Posterior vena cava (tissue), 2 donors: ENCODE results near the gene TBC1D1. TPM values are rescaled to one million over a fixed set of nuclear protein-coding genes. Genes with fewer than 3 reads are reported as not detected.
A peak's percentile ranks its signal among the peaks of the same experiment; 100 is the strongest.

Experiments used
- DNase-seq: peaks from one replicate; pipeline ENCODE4 v3.0.0-alpha.2; 2020; ENCODE audit warnings: low spot score
- intact Hi-C, 2 donors: fragments of 100-400 bp; cut with DNase I; formaldehyde crosslinking; loops; one replicate each; pipeline versions ENCODE4 v1.14.1 to v1.14.2; 2022 to 2023
- total RNA-seq, 2 donors: library from RNA; stranded (reverse); fragmentation: NEBNext Ultra II Directional; extraction: Animal tissue kit (Norgen Biotek cat#: 25700); gene quantifications; one replicate each; pipeline ENCODE4 v1.2.1, GENCODE V29; 2021
- donor health status: DM: yes; HTN: yes; CAD: no.
- donor health status: DM: yes; HTN: yes; CAD: no.

Gene TBC1D1
- total RNA-seq, 2 donors from 2014 or later, result 94.7 to 152 TPM

DNA sequence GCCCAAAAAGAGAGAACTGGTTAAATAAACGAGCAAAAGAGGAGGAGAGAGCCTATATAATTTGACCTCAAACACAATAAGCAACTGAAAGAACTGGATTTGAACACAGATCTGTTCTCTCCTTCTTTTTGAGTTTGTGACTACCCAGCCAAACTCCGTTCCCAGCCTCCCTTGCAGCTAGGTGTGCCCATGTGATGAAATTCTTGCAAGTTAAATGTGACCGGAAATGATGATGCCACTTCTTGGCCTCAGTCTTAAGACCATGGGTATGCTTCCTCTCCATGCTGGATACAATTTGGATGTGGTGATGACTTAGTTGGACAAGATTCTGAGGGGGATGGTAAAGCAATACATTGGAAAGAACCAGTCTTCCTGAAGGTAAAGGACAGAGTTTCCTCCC lies 273.5 kb downstream of the TBC1D1 start:
- intact Hi-C loops, result no loop called here
- no peak for DNase-seq

DNA sequence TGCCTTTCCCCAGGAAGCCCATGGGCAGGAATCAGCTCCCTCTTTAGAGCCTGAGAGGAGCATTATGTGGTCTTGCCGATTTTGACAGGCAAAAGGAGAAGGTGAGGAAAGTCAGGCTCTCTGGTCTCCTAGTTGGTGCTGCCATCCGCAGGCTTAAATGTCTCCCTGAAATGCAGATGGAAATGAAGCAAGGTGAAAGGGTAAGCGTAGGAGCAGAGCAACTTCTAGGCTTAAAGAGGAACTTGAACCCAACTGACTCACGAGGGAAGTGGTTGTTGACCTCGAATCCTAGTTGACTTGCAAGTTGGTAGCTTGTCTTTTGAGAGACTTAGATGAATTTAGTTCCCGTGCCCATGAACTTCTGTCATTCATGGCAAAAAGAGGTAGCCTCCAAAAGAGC lies 275.2 kb downstream of the TBC1D1 start:
- intact Hi-C loops, result no loop called here
- no peak for DNase-seq

DNA sequence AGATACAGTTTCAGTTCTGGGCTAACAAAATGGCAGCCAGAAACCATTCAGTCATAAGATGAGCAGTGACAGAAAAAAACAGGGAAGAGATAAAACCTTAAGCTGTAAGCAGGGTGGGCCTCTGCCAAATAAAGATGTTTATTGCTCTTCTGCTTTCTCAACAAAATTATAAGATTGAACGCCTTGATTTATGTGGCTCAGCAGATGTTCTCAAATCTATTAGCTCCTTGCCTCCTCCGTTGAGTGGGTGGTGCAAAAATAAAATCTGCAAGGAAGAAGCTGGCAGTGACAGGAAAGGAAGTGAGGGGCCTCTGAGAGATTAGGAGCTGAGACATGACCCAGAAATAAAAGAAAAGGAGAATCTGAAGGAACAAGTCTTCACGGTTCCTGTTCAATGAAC lies 275.9 kb downstream of the TBC1D1 start:
- intact Hi-C loops, result no loop called here

DNA sequence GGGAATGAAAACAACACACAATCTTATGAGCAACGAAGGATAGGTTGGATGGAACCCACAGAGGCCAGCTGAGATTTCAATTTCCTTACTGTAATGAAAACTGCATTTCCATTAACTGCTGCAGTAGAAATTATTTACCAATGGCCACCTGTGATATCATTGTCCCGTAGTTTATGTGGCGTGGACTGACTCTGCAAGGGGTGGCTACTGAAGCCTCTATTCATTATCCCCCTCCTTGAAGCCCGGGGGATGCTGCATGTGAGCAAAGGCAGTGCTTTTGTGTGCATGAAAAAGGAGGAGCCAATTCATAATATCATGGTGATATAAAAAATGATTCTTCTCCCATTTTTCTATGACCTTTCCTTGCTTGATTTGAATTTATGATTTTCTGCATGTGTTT lies 277.1 kb downstream of the TBC1D1 start:
- no peak for DNase-seq
- intact Hi-C loops, result no loop called here

More for the DNA sequence above, 275.9 kb downstream of the TBC1D1 start:
- DNase-seq, result no peak

DNA sequence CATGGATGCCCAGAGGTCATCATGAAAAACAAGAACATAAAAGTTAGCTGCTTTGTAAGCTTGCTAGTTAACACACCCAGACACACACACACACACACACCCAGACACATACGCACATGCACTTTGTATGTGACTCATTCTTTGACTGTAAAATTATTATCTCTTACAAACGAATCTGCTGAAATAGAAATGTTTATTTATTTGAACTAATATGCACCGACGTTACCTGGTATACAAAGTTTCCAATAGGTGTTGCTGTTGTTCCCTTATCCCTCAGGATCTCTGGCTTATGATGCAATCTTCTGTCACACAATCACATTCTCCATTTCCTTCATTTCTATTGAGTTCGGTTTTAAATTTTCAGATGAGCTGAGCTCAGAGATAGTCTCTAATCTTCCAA lies 278.6 kb downstream of the TBC1D1 start:
- intact Hi-C loops, result no loop called here
- DNase-seq, result no peak

DNA sequence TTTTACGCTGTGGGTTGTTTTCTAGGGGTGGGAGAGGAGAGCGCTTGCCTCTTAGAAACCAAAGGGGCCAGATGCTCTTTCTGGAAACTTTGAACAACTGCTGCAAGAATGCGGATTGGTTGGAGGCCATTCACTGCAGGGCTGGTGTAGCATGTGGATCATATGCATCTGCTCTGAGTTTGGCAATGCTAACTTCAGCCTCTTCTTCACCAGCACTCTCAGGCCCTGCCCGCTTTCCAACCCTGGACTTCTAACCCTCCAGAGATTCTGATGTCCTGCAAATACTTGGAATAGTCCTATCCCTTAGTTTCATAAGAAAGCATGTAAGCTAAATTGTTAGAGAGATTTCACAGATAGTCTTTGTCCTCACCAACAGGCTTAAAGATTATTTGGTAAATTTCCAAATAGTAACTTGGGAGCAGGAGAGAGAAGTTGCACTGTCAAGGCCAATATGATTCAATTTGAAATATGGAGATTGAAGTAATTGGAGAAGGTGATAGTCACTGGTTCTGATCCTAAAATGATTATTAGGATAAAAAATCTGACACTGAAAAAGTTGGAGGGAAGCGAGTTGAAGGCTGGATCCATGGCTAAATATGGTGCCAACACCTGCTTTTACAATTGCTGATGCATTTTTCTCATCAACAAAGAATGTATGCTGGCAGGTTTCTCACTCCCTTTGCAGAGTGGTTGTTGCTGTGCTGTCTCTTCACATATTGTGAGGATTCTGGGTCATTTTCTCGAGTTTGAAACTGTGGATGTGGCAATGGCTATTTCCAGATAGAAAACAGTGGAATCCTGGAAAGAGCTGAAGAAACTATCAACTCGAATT lies 279.7 kb downstream of the TBC1D1 start:
- intact Hi-C loops, result loop anchor here in 1 of 2 donors (10.0 kb wide), 1 partner anchor 106 kb away; no protein-coding TSS in a partner anchor
- DNase-seq, result no peak

DNA sequence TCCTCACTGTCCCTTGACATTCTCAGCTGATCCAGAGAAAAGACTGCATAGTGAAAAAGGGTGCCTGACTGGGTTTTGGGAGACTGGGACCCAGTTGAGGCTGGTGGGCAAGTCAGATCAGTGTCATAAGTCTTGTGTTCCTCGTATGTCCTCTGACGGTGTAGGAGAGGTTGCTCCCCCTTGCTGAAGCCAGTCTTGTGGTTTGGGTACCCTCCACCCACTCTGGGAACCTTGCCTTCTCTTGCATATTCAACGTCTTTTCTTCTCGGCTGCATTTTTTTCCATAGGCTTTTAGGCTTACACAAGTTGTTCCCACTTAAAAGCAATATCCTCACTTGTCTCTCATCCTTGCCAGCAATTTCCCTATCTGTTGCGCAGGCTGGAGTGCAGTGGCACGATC lies 281.2 kb downstream of the TBC1D1 start:
- intact Hi-C loops, result loop anchor here in 1 of 2 donors (10.0 kb wide), 1 partner anchor 107 kb away; no protein-coding TSS in a partner anchor

DNA sequence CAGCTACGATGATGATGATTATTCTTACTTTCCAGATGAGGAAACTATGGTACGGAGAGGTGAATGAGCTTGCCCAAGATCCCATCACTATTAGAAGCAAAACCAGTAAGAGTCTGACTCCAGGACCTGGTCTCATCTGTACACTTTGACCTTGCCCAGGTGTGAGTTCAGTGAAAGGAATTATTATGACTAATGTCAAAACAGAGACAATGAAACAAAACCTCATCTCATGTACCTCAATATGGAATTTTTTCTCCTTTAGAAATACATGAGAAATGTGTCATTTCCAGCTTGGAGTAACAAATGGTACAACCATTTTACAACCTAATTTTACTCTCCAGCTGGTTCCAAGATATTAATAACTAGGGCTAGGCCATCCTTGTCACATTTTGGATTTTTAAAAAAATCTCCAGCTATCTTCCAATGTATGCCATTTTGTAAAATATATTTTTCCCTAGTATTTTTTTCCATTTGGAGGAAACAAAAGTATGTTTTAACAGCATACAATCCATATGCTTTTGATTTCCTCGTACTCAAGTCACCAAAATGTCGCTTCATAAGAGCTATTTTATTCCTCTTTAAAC lies 283.1 kb downstream of the TBC1D1 start:
- intact Hi-C loops, result loop anchor here in 1 of 2 donors (10.0 kb wide), 1 partner anchor 109 kb away; no protein-coding TSS in a partner anchor

More for the DNA sequence above, 281.2 kb downstream of the TBC1D1 start:
- no peak for DNase-seq

DNA sequence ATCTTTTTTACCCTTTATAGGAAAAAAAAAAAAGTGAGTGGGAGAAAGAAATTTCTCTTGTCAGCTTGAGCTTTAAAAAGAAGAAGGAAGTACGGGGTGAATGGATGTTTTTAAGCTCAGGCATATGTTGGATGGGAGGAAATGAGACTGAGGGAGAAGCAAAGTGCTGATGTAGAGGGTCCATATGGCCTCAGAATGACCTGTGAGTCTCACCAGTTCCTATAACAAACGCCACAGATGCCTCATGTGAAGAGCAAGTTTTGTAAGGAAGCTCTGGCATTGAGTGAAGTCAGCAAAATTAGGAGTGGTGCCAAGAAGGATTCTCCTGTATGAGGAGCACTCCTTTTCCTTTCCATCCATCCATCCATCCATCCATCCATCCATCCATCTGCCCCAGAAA lies 283.9 kb downstream of the TBC1D1 start:
- intact Hi-C loops, result loop anchor here (5.0 to 10.0 kb wide), 2 partner anchors 110 to 558 kb away; no protein-coding TSS in a partner anchor
- no peak for DNase-seq

More for the DNA sequence above, 283.1 kb downstream of the TBC1D1 start:
- no peak for DNase-seq

DNA sequence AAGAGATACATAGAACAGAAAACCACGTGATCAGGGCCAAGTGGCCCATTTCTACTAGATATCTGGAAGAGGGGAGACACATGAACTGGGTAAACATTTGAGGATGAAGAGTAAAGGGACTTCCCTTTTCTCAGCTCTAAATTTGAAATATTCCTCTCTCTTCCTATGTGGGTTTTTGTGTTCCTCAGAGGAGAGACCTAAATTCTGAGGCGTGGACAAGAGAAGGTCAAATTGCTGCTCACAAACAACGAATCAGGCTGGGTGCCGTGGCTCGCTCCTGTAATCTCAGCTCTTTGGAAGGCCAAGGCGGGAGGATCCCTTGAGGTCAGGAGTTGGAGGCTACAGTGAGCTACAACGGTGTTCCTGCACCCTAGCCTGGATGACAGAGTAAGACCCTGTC lies 285.3 kb downstream of the TBC1D1 start:
- no peak for DNase-seq
- intact Hi-C loops, result loop anchor here (5.0 to 10.0 kb wide), 2 partner anchors 111 to 556 kb away; no protein-coding TSS in a partner anchor

DNA sequence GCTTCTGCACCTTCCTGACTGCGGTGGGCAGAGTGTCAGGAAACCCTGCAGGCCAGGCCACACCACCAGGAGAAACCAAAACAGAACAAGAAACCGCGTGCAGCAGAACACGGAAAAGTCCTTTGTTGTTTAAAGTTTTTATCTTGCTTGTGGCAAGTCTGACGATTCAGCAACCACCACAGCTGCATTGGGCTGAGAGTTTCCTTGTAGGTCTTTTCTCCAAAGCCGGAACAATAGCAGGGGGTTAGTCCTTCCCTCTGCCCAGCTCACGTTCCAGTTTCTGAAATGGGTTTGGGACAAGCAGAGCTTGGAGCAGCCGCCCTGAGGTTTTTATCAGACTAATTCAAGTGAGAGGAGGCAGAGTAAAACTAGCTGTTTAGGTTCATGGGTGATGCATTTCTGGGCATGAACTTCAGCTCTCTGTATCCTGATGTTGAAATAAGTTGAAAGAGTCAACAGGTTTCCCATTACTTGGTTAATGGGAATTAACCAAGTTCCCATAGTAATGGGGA lies 286.2 kb downstream of the TBC1D1 start:
- no peak for DNase-seq
- intact Hi-C loops, result loop anchor here (5.0 to 10.0 kb wide), 2 partner anchors 112 to 555 kb away; no protein-coding TSS in a partner anchor

DNA sequence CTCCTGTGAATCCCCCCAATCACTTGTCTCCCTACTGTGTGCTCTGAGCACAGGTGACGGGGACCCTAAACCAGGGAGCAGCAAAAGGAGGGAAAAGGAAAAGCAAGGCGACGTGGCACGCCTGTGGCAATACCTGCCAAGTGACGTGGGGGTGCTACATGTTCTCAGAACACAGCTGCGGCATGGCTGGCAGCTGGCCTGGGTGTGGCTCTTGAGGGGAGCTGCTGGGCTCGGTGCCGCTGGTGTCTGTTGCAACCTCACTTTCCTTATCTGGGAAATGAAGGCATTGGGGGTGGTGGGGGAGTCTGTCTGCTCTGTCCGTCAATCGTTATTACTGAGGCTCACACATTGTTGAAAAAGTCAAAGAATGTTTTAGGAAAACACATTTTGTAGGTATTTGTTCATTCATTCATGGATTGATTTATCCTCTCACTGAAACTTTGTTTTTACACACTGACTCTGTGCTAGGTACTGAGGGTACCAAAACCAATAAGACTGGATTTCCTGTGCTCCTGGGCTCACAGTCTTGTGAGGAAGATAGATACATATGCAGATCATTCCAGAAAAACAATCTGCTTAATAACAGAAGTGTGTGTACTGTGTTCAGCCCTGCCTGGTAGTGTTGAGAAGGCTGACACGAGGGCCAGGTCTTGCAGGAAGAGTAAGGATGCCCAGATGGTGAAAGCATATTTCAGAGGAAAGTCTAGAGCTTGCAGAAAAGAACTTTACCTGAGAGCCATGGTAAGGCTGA lies 286.9 kb downstream of the TBC1D1 start:
- peak; percentile 92 for DNase-seq
- intact Hi-C loops, result loop anchor here (2.0 to 10.0 kb wide), 3 partner anchors 113 to 554 kb away; no protein-coding TSS in a partner anchor

DNA sequence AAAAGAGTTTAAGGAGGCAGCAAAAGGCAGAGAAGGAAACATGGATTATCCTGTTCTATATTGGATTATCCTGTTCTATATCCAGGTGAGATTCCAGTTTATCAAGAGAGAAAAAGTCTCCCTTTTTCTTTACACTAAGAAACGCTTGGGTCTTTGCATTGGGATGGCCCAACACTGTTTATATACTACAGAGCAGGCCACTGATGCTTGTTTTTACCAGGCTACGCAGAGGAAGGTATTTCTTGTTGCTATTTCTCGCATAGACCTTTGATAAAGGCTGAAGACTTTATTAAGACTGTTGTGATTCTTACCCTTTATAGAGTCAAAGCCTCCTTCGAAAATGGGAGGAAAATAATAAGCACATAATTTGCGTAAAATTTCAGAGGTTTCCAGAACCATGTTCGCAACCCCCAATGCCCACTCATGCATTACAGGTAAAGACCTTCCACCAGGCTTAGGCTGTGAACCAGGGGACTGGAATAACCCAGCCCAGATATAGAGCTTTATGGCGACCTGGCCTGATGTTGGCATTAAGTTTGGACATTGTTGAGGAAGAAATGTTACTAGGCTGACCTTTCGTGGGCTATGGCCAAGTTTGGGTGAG lies 287.6 kb downstream of the TBC1D1 start:
- no peak for DNase-seq
- intact Hi-C loops, result loop anchor here (2.0 to 10.0 kb wide), 3 partner anchors 114 to 554 kb away; no protein-coding TSS in a partner anchor

DNA sequence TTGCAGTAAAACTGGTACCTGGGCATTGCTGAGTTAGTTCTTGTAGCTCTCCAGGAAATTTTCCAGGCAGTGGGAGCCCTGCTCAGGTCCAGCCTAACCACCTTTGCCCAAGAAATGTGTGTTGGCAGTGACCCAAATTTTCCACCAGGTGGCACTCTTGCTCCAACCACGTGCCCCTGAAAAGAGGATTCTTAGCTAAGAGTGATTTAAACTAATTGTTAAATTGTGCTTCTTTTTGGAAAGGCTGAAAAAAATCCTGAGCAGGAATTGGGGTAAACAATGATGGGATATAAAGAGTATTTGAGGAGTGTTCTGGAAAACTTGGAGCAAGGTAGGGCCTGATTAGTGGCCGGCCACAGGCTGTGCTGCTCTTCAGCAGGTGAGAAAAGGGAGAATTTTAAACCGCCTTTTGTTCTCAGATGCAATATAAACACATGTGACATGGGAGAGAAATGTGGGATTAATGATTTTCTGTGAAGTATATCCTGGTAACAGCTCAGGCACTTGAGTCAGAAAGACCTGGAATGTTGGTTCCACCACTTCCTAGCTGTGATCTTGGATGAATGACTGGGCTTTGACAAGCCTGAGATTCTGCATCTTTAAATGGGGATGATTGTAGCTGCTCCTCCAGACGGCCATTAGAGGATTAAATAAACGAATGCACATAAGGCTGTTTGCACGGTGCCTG lies 288.9 kb downstream of the TBC1D1 start:
- peak; percentile 88 for DNase-seq

DNA sequence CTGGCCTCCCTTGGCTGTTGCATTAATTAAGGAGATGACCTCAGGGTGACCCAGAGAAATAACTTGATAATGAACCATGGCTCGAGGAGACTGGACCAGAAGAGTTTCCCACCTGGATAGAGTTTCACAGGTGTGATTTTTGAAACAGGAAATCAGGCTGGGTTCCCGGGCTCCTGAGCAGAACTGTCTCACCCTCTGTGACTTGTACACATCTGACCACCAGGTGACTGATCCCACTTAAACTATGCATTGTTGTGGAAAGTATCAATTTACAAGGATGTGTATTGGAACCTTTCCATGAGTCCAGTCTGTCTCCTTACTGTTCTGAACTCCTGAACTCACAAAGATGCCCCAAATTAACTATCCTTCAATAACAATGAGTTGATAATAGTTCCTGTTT lies 289.6 kb downstream of the TBC1D1 start:
- no peak for DNase-seq
- intact Hi-C loops, result loop anchor here in 1 of 2 donors (5.0 to 10.0 kb wide), 3 partner anchors 134 to 752 kb away; no protein-coding TSS in a partner anchor

More for the DNA sequence above, 288.9 kb downstream of the TBC1D1 start:
- intact Hi-C loops, result loop anchor here (2.0 to 10.0 kb wide), 6 partner anchors 115 to 752 kb away; no protein-coding TSS in a partner anchor

DNA sequence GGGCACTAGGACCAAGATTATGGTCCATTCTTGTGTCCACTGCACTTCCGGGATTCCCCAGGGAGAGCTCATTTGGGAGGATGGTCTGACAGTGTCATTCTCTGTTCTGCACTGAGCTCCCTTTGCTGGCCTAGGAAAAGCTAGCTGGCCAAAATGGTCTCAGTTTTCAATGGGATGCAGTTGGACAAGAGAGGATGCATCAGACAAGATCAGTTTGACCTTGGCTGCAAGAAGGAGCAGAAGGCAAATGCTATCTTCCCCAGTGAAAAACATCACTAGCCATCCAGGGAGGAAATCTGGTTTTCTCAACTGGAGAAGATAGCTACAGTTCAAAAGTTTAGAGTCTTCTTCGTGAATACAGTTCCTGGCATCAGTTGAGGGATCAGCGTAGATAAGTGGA lies 290.4 kb downstream of the TBC1D1 start:
- DNase-seq, result no peak

DNA sequence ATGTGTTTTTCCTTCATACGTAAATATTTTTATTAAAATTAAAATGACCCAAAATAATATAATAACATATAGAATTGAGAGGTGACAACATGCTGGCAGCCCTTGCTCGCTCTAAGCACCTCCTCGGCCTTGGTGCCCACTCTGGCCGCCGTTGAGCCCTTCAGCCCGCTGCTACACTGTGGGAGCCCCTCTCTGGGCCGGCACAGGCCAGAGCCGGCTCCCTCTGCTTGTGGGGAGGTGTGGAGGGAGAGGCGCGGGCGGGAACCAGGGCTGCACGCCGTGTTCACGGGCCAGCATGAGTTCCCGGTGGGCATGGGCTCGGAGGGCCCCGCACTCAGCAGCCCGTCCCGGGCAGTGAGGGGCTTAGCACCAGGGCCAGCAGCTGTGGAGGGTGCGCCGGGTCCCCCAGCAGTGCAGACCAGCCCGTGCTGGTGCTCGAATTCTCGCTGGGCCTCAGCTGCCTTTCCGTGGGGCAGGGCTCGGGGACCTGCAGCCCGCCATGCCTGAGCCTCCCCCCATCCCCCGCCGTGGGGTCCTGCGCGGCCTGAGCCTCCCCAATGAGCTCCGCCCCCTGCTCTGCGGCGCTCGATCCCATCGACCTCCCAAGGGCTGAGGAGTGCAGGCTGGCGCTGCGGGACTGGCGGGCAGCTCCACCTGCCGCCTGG lies 291.6 kb downstream of the TBC1D1 start:
- no peak for DNase-seq
- intact Hi-C loops, result loop anchor here in 1 of 2 donors (5.0 to 10.0 kb wide), 3 partner anchors 132 to 750 kb away; no protein-coding TSS in a partner anchor

More for the DNA sequence above, 290.4 kb downstream of the TBC1D1 start:
- intact Hi-C loops, result loop anchor here in 1 of 2 donors (5.0 to 10.0 kb wide), 3 partner anchors 134 to 751 kb away; no protein-coding TSS in a partner anchor
